Testis (tissue), 2 donors: Measurements from ENCODE around the gene HPCAL4.

ENCODE experiments used
- CTCF ChIP-seq, 3 experiments: fragments of 450-650 bp in 2 of 3; fragments of 200-600 bp in 1 of 3; sonication (generic) in 1 of 3; IDR thresholded peaks; one replicate each; pipeline ENCODE4 v1.5.1; 2016 to 2019; ENCODE audit warnings: antibody characterized with exemption in 3 of 3, mild to moderate bottlenecking in 2 of 3, moderate library complexity in 1 of 3
- POLR2A ChIP-seq: fragments of 450-650 bp; IDR thresholded peaks from one replicate; pipeline ENCODE4 v1.6.1; 2017; ENCODE audit warnings: antibody characterized with exemption, mild to moderate bottlenecking, moderate library complexity

- peak; percentile 35 to 48 (median 45) for TF ChIP-seq CTCF (IDR thresholded peaks at IDR 0.05)
- TF ChIP-seq POLR2A: no peak
Measured at GRCh38 chr1:39639305-39640130, 51.7 kb downstream of the HPCAL4 start, which contains the start of gene HEYL.
